ENCODE results near the gene HHAT.
A peak's percentile ranks its signal among the peaks of the same experiment; 100 is the strongest.

HHAT gene

GRCh38 chr1:210597555-210598134 is 268.9 kb downstream of the HHAT start:
- TF ChIP-seq, protein P1, sequence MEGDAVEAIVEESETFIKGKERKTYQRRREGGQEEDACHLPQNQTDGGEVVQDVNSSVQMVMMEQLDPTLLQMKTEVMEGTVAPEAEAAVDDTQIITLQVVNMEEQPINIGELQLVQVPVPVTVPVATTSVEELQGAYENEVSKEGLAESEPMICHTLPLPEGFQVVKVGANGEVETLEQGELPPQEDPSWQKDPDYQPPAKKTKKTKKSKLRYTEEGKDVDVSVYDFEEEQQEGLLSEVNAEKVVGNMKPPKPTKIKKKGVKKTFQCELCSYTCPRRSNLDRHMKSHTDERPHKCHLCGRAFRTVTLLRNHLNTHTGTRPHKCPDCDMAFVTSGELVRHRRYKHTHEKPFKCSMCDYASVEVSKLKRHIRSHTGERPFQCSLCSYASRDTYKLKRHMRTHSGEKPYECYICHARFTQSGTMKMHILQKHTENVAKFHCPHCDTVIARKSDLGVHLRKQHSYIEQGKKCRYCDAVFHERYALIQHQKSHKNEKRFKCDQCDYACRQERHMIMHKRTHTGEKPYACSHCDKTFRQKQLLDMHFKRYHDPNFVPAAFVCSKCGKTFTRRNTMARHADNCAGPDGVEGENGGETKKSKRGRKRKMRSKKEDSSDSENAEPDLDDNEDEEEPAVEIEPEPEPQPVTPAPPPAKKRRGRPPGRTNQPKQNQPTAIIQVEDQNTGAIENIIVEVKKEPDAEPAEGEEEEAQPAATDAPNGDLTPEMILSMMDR (IDR thresholded peaks at IDR 0.05; ENCODE audit: control insufficient read depth, insufficient read depth, low read depth, low read length, missing control alignments) = no peak
- peak; percentile 86 for DNase-seq (ENCODE audit: low read depth)
- no peak overlapping the region for H3K4me3 ChIP-seq (ENCODE audit: control insufficient read depth, low read depth, low read length)

GRCh38 chr1:210598135-210598652 is 269.5 kb downstream of the HHAT start:
- H3K4me3 ChIP-seq (ENCODE audit: control insufficient read depth, low read depth, low read length) = no peak overlapping the region
- TF ChIP-seq, protein P1 (IDR thresholded peaks at IDR 0.05; ENCODE audit: control insufficient read depth, insufficient read depth, low read depth, low read length, missing control alignments) = no peak
- DNase-seq (ENCODE audit: low read depth) = peak; percentile 93

DNA sequence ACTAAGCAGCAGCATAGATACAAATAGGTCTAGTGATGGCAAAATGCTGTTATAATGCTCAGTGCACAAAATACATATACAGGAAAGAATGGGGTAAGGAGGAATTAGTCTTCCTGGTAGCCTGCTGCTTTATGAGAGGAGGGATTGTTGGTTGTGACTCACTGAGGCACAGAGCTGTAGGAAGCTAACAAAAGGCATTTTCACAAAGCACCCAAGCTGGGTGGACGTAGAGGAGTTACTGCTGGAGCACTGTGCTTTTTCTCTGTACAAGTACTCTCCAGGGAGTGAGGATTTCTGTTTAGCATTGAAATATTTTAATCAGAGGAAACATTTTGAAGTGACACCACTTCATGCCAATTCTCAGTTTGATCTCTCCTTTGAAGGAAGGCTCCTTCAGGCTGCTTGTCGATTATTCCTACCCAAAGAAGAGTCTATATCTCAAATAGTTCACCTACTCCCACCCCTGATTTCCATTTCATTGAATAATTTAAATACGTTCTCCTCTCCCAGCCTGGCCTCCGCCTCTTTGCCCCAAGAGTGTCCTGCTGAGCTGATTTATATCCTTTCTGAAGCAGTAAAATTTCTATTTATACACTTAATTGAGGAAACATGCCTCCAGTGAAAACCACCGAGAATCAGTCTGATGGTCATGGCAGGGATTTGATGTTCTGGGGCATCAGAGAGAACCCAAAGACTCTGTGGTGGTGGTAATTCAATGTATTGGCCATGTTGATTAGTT is 271.9 kb downstream of the HHAT start:
- peak; percentile 29 for DNase-seq (ENCODE audit: low read depth)
- TF ChIP-seq, protein P1 (IDR thresholded peaks at IDR 0.05; ENCODE audit: control insufficient read depth, insufficient read depth, low read depth, low read length, missing control alignments) = no peak
- H3K4me3 ChIP-seq (ENCODE audit: control insufficient read depth, low read depth, low read length) = no peak overlapping the region

DNA sequence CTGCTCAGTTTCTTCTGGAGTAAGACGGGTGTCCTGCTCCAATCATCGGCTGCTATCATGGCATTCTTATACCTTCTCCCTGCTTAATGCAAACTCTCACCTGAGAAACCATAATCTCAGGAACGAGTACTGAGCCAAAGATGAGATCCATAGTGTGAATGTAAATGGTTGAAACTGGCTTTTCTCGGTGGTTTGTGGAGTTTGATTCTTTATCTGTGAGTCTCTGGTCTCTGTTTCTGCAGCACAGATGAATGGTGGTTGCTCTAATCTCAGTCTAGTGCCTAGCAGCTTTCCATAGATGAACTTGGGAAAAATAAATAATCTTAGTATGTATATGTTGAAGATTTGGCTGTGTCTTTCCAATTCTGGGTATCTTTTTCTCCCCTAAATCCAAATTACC is 274.4 kb downstream of the HHAT start:
- TF ChIP-seq, protein P1 (IDR thresholded peaks at IDR 0.05; ENCODE audit: control insufficient read depth, insufficient read depth, low read depth, low read length, missing control alignments) = no peak
- no peak for DNase-seq (ENCODE audit: low read depth)
- H3K4me3 ChIP-seq (ENCODE audit: control insufficient read depth, low read depth, low read length) = no peak overlapping the region

DNA sequence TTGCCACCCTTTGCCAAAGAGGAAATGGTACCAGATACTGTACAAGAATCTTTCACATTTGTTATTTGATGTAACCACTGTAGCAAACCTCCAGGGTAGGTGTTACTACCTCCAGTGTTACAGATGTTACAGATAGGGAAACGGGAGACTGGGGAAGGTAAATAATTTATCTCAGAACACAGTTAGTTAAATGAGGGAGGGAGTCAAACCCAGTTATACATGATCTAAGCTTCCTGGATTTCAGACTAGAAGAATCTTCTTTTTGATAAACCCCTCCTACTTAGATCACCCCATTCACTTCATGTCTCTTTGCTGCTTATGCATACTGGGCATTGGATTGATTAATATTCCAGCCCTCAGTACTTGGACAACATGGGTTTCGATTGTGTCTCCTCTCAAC is 276.4 kb downstream of the HHAT start:
- no peak for DNase-seq (ENCODE audit: low read depth)

DNA sequence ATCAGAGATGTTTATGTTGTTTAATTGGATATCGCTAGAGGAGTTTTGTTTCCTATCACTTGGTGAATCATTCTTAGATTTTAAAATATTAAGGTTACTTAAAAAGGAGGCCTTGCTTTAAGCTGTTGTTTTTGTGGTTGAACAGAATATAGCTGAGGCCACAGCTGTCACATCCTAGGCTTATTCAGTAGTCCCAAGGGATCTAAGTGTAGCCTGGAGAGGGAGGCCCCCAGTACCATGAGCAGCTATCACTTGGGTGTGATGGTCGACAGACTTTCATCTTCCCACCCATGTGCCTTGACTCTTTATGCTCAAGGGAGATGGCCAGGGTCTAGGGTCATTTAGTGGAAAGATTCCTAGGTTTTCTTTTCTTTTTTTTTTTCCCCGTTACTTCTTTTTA is 278.7 kb downstream of the HHAT start:
- H3K4me3 ChIP-seq (ENCODE audit: control insufficient read depth, low read depth, low read length) = no peak overlapping the region
- TF ChIP-seq, protein P1 (IDR thresholded peaks at IDR 0.05; ENCODE audit: control insufficient read depth, insufficient read depth, low read depth, low read length, missing control alignments) = no peak
- no peak for DNase-seq (ENCODE audit: low read depth)

More for the DNA sequence above, 276.4 kb downstream of the HHAT start:
- H3K4me3 ChIP-seq (ENCODE audit: control insufficient read depth, low read depth, low read length) = no peak overlapping the region
- TF ChIP-seq, protein P1 (IDR thresholded peaks at IDR 0.05; ENCODE audit: control insufficient read depth, insufficient read depth, low read depth, low read length, missing control alignments) = no peak

All from AG09309 (cell line).